Gastrocnemius medialis (tissue), 4 donors: ENCODE measurements around the gene UTS2. TPM values are rescaled to one million over a fixed set of nuclear protein-coding genes. Genes with fewer than 3 reads are reported as not detected.

Experiments used
- ATAC-seq, 2 donors: fragments of 150-250 bp; one replicate each; pipeline ENCODE4 v1.9.1; 2016
- DNase-seq, 2 donors: peaks; one replicate each; pipeline ENCODE4 v3.0.0-alpha.2; 2019
- H3K27ac ChIP-seq, 4 donors: fragments of 200-600 bp; sonication (generic); 1 replicate in 1 of 4; 2 replicates in 3 of 4; pipeline ENCODE4 v1.5.1; 2016 to 2018; ENCODE audit warnings: mild to moderate bottlenecking in 2 of 4, moderate library complexity in 1 of 4
- H3K27me3 ChIP-seq, 3 donors: fragments of 200-600 bp; sonication (generic) in 2 of 3; 1 replicate in 1 of 3; 2 replicates in 2 of 3; pipeline versions ENCODE4 v1.5.1 to v1.6.0; 2016 to 2019; ENCODE audit warnings: mild to moderate bottlenecking in 1 of 3, moderate library complexity in 1 of 3
- H3K36me3 ChIP-seq, 2 donors: fragments of 200-600 bp; sonication (generic) in 1 of 2; one replicate each; pipeline ENCODE4 v1.5.1; 2017 to 2018
- H3K4me1 ChIP-seq, 2 donors: fragments of 200-600 bp; sonication (generic) in 1 of 2; one replicate each; pipeline ENCODE4 v1.5.1; 2016 to 2017; ENCODE audit warnings: mild to moderate bottlenecking in 2 of 2
- H3K4me3 ChIP-seq, 4 donors: fragments of 200-600 bp; sonication (generic) in 3 of 4; 1 replicate in 1 of 4; 2 replicates in 3 of 4; pipeline ENCODE4 v1.5.1; 2016 to 2019; ENCODE audit warnings: mild to moderate bottlenecking in 2 of 4
- H3K9me3 ChIP-seq, 3 donors: fragments of 200-600 bp; sonication (generic) in 2 of 3; 1 replicate in 1 of 3; 2 replicates in 2 of 3; pipeline ENCODE4 v1.5.1; 2016 to 2019
- POLR2A ChIP-seq, 2 donors: fragments of 450-650 bp; IDR thresholded peaks; one replicate each; pipeline ENCODE4 v1.6.1; 2017; ENCODE audit warnings: antibody characterized with exemption in 2 of 2, mild to moderate bottlenecking in 2 of 2, moderate library complexity in 2 of 2
- in situ Hi-C, 4 donors: fragments of 200-750 bp; cut with MboI; loops; one replicate each; pipeline versions ENCODE4 v1.15.0 to v1.8.0; 2017; ENCODE audit warnings: low sequenced_read_pairs in 4 of 4
- intact Hi-C: fragments of 100-400 bp; cut with DNase I; formaldehyde crosslinking; loops from one replicate; pipeline ENCODE4 v1.15.1; 2023; ENCODE audit warnings: low total_unique reads
- total RNA-seq, 4 donors: library from RNA; depleted of rRNA; stranded (reverse); fragments of >200 nt; gene quantifications; one replicate each; pipeline versions ENCODE4 v1.1.0 to v1.2.3, GENCODE V29; 2016
- TF ChIP-seq, protein P1 (sequence below), 5 experiments: fragments of 450-650 bp in 3 of 5; fragments of 200-600 bp in 2 of 5; sonication (generic) in 2 of 5; IDR thresholded peaks in 4 of 5; conservative IDR thresholded peaks in 1 of 5; 1 replicate in 4 of 5; 2 replicates in 1 of 5; pipeline ENCODE4 v1.5.1; 2016 to 2019; ENCODE audit warnings: antibody characterized with exemption in 5 of 5, mild to moderate bottlenecking in 3 of 5, moderate library complexity in 3 of 5

UTS2 gene
- total RNA-seq, 4 donors from 2014 or later: not detected

DNA sequence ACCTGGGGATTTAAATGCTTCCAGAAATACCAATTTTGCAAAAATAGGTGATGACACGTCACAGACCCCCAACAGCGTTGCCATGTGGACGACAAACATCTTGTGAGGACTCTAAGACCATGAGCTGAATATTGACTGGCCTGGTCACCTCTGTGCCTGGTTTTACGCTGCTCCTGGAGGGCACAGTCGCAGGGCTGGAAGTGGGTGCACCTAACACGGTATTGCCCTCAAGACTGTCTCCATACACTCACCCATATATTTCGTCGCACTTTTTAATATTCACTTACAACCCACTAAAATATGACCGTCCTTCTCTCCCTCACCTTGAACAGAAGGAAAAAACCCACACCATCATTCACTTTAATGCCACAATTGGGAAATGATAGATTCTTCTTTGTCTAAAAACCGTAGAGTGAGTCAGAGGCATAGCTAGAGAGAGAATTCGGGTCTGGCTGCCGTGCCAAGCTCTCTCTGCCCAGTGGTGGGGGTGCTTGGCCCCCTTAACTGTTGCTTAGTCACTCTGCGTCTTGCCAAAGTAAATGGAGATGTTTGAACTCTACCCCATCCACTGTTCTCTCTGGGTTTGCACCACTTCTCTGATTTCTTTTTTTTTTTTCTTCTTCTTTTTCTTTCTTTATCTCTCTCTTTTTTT is 40.8 kb upstream of the UTS2 start:
- Histone ChIP-seq H3K9me3 (no peaks in the 10 kb centered on the region), H3K27me3 (peaks cover 3 to 7% (median 7%) of the 10 kb centered on the region in 3 donors), H3K4me3 (no peak overlapping the region), H3K4me1 (peaks cover 0 to 6% of the 10 kb centered on the region in 2 donors), H3K36me3 (no peaks in the 10 kb centered on the region), H3K27ac (peak overlapping the region in 1 of 4 donors; percentile 28)
- TF ChIP-seq, protein P1, sequence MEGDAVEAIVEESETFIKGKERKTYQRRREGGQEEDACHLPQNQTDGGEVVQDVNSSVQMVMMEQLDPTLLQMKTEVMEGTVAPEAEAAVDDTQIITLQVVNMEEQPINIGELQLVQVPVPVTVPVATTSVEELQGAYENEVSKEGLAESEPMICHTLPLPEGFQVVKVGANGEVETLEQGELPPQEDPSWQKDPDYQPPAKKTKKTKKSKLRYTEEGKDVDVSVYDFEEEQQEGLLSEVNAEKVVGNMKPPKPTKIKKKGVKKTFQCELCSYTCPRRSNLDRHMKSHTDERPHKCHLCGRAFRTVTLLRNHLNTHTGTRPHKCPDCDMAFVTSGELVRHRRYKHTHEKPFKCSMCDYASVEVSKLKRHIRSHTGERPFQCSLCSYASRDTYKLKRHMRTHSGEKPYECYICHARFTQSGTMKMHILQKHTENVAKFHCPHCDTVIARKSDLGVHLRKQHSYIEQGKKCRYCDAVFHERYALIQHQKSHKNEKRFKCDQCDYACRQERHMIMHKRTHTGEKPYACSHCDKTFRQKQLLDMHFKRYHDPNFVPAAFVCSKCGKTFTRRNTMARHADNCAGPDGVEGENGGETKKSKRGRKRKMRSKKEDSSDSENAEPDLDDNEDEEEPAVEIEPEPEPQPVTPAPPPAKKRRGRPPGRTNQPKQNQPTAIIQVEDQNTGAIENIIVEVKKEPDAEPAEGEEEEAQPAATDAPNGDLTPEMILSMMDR (IDR thresholded peaks at IDR 0.05 in 4 of 5, conservative IDR thresholded peaks at IDR 0.05 in 1 of 5): no peak
- no peak for TF ChIP-seq POLR2A (IDR thresholded peaks at IDR 0.05)
- DNase-seq: peak in 1 of 2 donors; percentile 29
- in situ Hi-C loops (no loop called here), intact Hi-C loops (no loop called here)
- peak; percentile 65 to 76 for ATAC-seq

DNA sequence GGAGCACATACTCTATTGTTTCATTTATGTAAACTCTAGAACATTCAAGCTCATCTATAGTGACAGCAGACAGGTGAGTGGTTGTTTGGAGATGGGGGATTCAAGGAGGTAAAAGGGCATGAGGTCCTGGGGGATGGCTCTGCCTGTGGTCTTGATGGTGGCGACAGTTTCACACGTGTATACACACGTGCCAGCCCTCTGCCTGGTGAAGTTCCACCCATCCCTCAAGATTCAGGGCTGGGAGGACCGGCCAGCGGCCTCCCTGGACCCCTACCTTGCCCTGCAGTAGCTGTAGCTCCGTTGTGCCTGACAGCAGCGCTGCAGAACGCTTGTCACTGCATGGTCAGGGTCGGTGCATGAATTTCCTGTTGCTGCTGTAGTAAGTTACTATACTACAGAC is 38.9 kb upstream of the UTS2 start:
- no peaks in the 10 kb centered on the region for H3K9me3 ChIP-seq
- DNase-seq: no peak
- in situ Hi-C loops (no loop called here), intact Hi-C loops (no loop called here)
- H3K27ac ChIP-seq: no peak overlapping the region
- H3K36me3 ChIP-seq: no peaks in the 10 kb centered on the region
- TF ChIP-seq, protein P1 (IDR thresholded peaks at IDR 0.05 in 4 of 5, conservative IDR thresholded peaks at IDR 0.05 in 1 of 5): no peak
- TF ChIP-seq POLR2A (IDR thresholded peaks at IDR 0.05): no peak
- H3K4me3 ChIP-seq: no peak overlapping the region
- ATAC-seq: no peak
- H3K27me3 ChIP-seq: peaks cover 17 to 26% (median 21%) of the 10 kb centered on the region in 3 donors
- peaks cover 0 to 6% of the 10 kb centered on the region in 2 donors for H3K4me1 ChIP-seq

DNA sequence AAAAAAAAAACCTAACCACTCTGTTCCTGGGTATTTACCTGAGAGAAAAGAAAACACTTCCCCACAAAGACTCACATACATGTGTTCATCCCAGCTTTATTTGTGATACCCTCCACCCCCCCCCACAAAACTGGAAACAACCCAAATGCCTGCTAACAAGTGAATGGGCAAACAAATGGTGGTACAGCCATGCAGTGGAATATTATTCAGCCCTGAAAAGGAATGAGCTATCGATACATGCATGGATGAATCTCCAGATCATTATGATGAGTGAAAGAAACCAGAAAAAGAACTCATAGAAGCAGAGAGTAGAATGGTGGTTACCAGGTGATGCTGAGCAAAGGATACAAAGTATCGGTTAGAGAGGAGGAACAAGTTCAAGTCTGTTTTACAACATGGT is 38.0 kb upstream of the UTS2 start:
- no peak for ATAC-seq
- no peak for DNase-seq
- no peak overlapping the region for H3K4me3 ChIP-seq
- no peaks in the 10 kb centered on the region for H3K36me3 ChIP-seq
- no peak overlapping the region for H3K27ac ChIP-seq
- H3K9me3 ChIP-seq: no peaks in the 10 kb centered on the region
- intact Hi-C loops (no loop called here), in situ Hi-C loops (no loop called here)
- peaks cover 17 to 34% (median 21%) of the 10 kb centered on the region in 3 donors for H3K27me3 ChIP-seq
- no peak for TF ChIP-seq POLR2A (IDR thresholded peaks at IDR 0.05)
- TF ChIP-seq, protein P1 (IDR thresholded peaks at IDR 0.05 in 4 of 5, conservative IDR thresholded peaks at IDR 0.05 in 1 of 5): no peak
- H3K4me1 ChIP-seq: peaks cover 0 to 6% of the 10 kb centered on the region in 2 donors

DNA sequence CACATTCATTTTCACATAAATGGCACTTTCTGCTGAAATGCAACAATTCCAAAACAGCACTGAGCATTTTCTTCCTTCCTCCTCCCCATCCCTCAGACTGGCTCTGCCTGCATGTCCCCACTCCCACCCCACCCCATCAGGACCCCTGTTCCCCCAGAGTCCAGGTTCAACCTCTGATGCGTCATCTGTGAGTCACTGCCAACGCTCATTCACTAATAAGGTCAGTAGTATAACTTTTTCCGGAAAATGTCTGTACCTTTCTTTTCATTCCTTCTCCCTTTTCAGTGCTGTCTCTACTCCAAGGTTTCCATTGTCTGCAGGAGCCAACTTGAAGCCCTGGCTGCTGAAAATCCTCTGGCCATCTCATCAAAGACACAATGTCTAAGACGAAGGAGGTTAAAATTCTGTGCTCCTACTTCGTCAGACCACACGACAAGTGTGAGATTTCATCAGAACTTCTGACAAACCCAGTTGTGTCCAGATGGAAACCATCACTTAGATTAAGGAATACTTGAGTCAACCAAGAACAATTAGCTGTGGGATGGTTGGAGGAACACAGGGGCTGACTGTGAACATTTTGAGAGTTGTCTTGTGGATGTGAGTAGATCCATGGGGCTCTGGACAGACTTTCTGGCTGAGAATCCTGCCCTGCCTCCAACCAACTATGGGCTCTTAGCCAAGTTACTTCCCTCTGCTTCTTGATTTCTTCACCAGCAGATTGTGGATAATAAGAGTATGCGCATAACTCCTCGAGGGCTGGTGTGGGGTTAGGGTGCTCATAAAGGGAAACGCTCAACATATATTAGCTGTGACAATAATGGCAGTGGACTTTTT is 35.6 kb upstream of the UTS2 start:
- ATAC-seq (no peak), DNase-seq (no peak)
- TF ChIP-seq, protein P1 (IDR thresholded peaks at IDR 0.05 in 4 of 5, conservative IDR thresholded peaks at IDR 0.05 in 1 of 5): no peak
- no peak for TF ChIP-seq POLR2A (IDR thresholded peaks at IDR 0.05)
- Histone ChIP-seq H3K27ac (no peak overlapping the region), H3K27me3 (peaks cover 23 to 35% (median 24%) of the 10 kb centered on the region in 3 donors), H3K36me3 (no peaks in the 10 kb centered on the region), H3K4me3 (no peak overlapping the region), H3K4me1 (no peaks in the 10 kb centered on the region), H3K9me3 (no peaks in the 10 kb centered on the region)
- intact Hi-C loops: no loop called here
- in situ Hi-C loops: no loop called here
